SK-N-SH treated with all-trans-retinoic acid at 6 μM for 48 hours (cell line): ENCODE data around the gene XPC.

Experiments used
- ATAC-seq: fragments of 200-7000 bp; cut with Tn5 transposase; 3 replicates; pipeline ENCODE4 v1.9.1; 2020; ENCODE audit warnings: mild to moderate bottlenecking, moderate library complexity
- ARNTL ChIP-seq: fragments of 450-650 bp; formaldehyde crosslinking; IDR thresholded peaks from 2 replicates; pipeline ENCODE4 v1.5.0; 2020; ENCODE audit warnings: low read depth, mild to moderate bottlenecking, moderate library complexity, borderline replicate concordance
- BACH2 ChIP-seq: fragments of 250-450 bp; sonication (Bioruptor Pico); IDR thresholded peaks from 2 replicates; pipeline ENCODE4 v1.9.0; 2021; ENCODE audit warnings: mild to moderate bottlenecking, borderline replicate concordance
- CREB5 ChIP-seq: fragments of 250-450 bp; sonication (Bioruptor Pico); IDR thresholded peaks from 2 replicates; pipeline ENCODE4 v1.5.1; 2020; ENCODE audit warnings: low read depth, mild to moderate bottlenecking, moderate library complexity
- CSDC2 ChIP-seq: fragments of 250-450 bp; sonication (Bioruptor Pico); IDR thresholded peaks from 2 replicates; pipeline ENCODE4 v1.5.0; 2020; ENCODE audit warnings: mild to moderate bottlenecking, moderate library complexity
- CSRNP3 ChIP-seq: fragments of 250-450 bp; sonication (Bioruptor Pico); IDR thresholded peaks from 2 replicates; pipeline ENCODE4 v1.5.1; 2021; ENCODE audit warnings: mild to moderate bottlenecking, moderate library complexity
- GLIS3 ChIP-seq: fragments of 250-450 bp; sonication (Bioruptor Pico); IDR thresholded peaks from 2 replicates; pipeline ENCODE4 v1.5.0; 2020; ENCODE audit warnings: mild to moderate bottlenecking, moderate library complexity
- ISL1 ChIP-seq: fragments of 250-450 bp; sonication (Bioruptor Pico); IDR thresholded peaks from 2 replicates; pipeline ENCODE4 v2.1.2; 2022; ENCODE audit warnings: mild to moderate bottlenecking, moderate library complexity
- OSR1 ChIP-seq: fragments of 250-450 bp; sonication (Bioruptor Pico); IDR thresholded peaks from 2 replicates; pipeline ENCODE4 v1.8.0; 2022; ENCODE audit warnings: moderate library complexity, mild to moderate bottlenecking, inconsistent platforms
- PATZ1 ChIP-seq: fragments of 250-450 bp; sonication (Bioruptor Pico); IDR thresholded peaks from 2 replicates; pipeline ENCODE4 v1.8.0; 2020; ENCODE audit warnings: mild to moderate bottlenecking, moderate library complexity, borderline replicate concordance
- POU6F1 ChIP-seq: fragments of 250-450 bp; sonication (Bioruptor Pico); IDR thresholded peaks from 2 replicates; pipeline ENCODE4 v1.8.0; 2021; ENCODE audit warnings: low read depth, mild to moderate bottlenecking, moderate library complexity, borderline replicate concordance
- PPARA ChIP-seq: fragments of 250-450 bp; sonication (Bioruptor Pico); IDR thresholded peaks from 2 replicates; pipeline ENCODE4 v1.5.0; 2020; ENCODE audit warnings: mild to moderate bottlenecking, borderline replicate concordance
- RARB ChIP-seq: fragments of 250-450 bp; sonication (Bioruptor Pico); IDR thresholded peaks from 2 replicates; pipeline ENCODE4 v1.8.0; 2021; ENCODE audit warnings: mild to moderate bottlenecking, moderate library complexity
- TOX ChIP-seq: fragments of 250-450 bp; sonication (Bioruptor Pico); IDR thresholded peaks from 2 replicates; pipeline ENCODE4 v1.8.0; 2021; ENCODE audit warnings: mild to moderate bottlenecking, moderate library complexity, borderline replicate concordance
- ZFP3 ChIP-seq: fragments of 250-450 bp; sonication (Bioruptor Pico); IDR thresholded peaks from 2 replicates; pipeline ENCODE4 v1.5.0; 2020; ENCODE audit warnings: mild to moderate bottlenecking, moderate library complexity
- ZFP30 ChIP-seq: fragments of 450-650 bp; formaldehyde crosslinking; IDR thresholded peaks from 2 replicates; pipeline ENCODE4 v1.5.0; 2022; ENCODE audit warnings: mild to moderate bottlenecking, moderate library complexity
- ZNF565 ChIP-seq: fragments of 450-650 bp; formaldehyde crosslinking; conservative IDR thresholded peaks from 2 replicates; pipeline ENCODE4 v1.5.0; 2020; ENCODE audit warnings: low read depth, mild to moderate bottlenecking, moderate library complexity
- ZNF70 ChIP-seq: fragments of 450-650 bp; formaldehyde crosslinking; IDR thresholded peaks from 2 replicates; pipeline ENCODE4 v1.5.0; 2020; ENCODE audit warnings: mild to moderate bottlenecking, moderate library complexity
- ZNF8 ChIP-seq: fragments of 450-650 bp; formaldehyde crosslinking; IDR thresholded peaks from 2 replicates; pipeline ENCODE4 v1.5.0; 2020; ENCODE audit warnings: mild to moderate bottlenecking, moderate library complexity
- TF ChIP-seq, protein P1 (sequence below): fragments of 250-450 bp; sonication (Bioruptor Pico); IDR thresholded peaks from 2 replicates; pipeline ENCODE4 v1.5.0; 2020; ENCODE audit warnings: mild to moderate bottlenecking, moderate library complexity

The XPC gene

GRCh38 chr3:14137445-14137844 lies 41.0 kb downstream of the XPC start:
- ATAC-seq, result no peak
- TF ChIP-seq ZNF70 (CRISPR knock-in tag) (no peak), ARNTL (CRISPR knock-in tag) (no peak), TOX (CRISPR knock-in tag) (no peak), ZFP30 (CRISPR knock-in tag) (no peak), CSDC2 (CRISPR knock-in tag) (no peak), PATZ1 (CRISPR knock-in tag) (no peak), CREB5 (no peak), ZNF565 (CRISPR knock-in tag) (no peak), POU6F1 (CRISPR knock-in tag) (no peak), CSRNP3 (CRISPR knock-in tag) (no peak), GLIS3 (CRISPR knock-in tag) (no peak)

DNA sequence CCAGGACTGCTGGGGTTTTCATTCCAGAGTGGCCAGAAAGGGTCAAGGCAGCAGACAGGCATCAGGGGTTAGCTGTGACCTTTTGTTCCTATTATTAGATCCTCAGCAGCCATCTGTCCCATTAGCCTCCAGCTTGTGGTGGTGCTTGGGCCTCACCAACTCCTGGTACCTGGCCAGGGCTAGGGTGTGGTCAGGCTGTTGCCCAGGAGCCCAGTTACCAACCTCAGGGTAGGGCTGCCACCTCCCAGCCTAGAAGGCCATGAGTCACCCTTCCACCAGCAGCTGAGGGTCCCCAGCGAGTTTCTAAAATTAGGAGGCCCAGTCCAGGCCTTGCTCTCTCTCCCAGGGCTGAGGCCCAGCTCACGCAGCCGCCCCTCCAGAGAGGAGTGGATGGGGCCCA lies 41.4 kb downstream of the XPC start:
- ATAC-seq, result no peak
- TF ChIP-seq GLIS3 (CRISPR knock-in tag) (no peak), POU6F1 (CRISPR knock-in tag) (no peak), ZFP3 (no peak)

GRCh38 chr3:14135581-14135980 lies 42.8 kb downstream of the XPC start:
- no peak for ATAC-seq
- TF ChIP-seq ZNF8 (CRISPR knock-in tag), result no peak
- TF ChIP-seq ZNF565 (CRISPR knock-in tag), result no peak
- TF ChIP-seq, protein P1, sequence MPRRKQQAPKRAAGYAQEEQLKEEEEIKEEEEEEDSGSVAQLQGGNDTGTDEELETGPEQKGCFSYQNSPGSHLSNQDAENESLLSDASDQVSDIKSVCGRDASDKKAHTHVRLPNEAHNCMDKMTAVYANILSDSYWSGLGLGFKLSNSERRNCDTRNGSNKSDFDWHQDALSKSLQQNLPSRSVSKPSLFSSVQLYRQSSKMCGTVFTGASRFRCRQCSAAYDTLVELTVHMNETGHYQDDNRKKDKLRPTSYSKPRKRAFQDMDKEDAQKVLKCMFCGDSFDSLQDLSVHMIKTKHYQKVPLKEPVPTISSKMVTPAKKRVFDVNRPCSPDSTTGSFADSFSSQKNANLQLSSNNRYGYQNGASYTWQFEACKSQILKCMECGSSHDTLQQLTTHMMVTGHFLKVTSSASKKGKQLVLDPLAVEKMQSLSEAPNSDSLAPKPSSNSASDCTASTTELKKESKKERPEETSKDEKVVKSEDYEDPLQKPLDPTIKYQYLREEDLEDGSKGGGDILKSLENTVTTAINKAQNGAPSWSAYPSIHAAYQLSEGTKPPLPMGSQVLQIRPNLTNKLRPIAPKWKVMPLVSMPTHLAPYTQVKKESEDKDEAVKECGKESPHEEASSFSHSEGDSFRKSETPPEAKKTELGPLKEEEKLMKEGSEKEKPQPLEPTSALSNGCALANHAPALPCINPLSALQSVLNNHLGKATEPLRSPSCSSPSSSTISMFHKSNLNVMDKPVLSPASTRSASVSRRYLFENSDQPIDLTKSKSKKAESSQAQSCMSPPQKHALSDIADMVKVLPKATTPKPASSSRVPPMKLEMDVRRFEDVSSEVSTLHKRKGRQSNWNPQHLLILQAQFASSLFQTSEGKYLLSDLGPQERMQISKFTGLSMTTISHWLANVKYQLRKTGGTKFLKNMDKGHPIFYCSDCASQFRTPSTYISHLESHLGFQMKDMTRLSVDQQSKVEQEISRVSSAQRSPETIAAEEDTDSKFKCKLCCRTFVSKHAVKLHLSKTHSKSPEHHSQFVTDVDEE, result no peak
- no peak for TF ChIP-seq RARB (CRISPR knock-in tag)
- no peak for TF ChIP-seq ZFP30 (CRISPR knock-in tag)
- no peak for TF ChIP-seq CREB5
- TF ChIP-seq BACH2 (CRISPR knock-in tag), result no peak
- TF ChIP-seq CSRNP3 (CRISPR knock-in tag), result no peak
- no peak for TF ChIP-seq GLIS3 (CRISPR knock-in tag)
- no peak for TF ChIP-seq TOX (CRISPR knock-in tag)
- TF ChIP-seq PATZ1 (CRISPR knock-in tag), result no peak
- no peak for TF ChIP-seq ARNTL (CRISPR knock-in tag)
- TF ChIP-seq ZFP3, result no peak
- no peak for TF ChIP-seq OSR1 (CRISPR knock-in tag)
- no peak for TF ChIP-seq PPARA (CRISPR knock-in tag)
- TF ChIP-seq ISL1 (CRISPR knock-in tag), result no peak
